MG63 (cell line): Measurements from ENCODE around the gene NTM. TPM values are rescaled to one million over a fixed set of nuclear protein-coding genes. Genes with fewer than 3 reads are reported as not detected.

ENCODE experiments used
- DNase-seq: peaks from one replicate; pipeline ENCODE4 v3.0.0-alpha.2; 2020
- H3K27me3 ChIP-seq: fragments of 250-450 bp; sonication (Bioruptor Pico); 2 replicates; pipeline ENCODE4 v1.5.1; 2020; ENCODE audit warnings: mild to moderate bottlenecking, moderate library complexity
- H3K36me3 ChIP-seq: fragments of 250-450 bp; sonication (Bioruptor Pico); 2 replicates; pipeline ENCODE4 v1.5.1; 2020; ENCODE audit warnings: mild to moderate bottlenecking, moderate library complexity
- H3K4me3 ChIP-seq: fragments of 250-450 bp; sonication (Bioruptor Pico); 2 replicates; pipeline ENCODE4 v1.5.1; 2020; ENCODE audit warnings: mild to moderate bottlenecking, moderate library complexity
- H3K9me3 ChIP-seq: fragments of 250-450 bp; sonication (Bioruptor Pico); 2 replicates; pipeline ENCODE4 v1.5.1; 2020; ENCODE audit warnings: mild to moderate bottlenecking, moderate library complexity
- total RNA-seq: library from RNA; depleted of rRNA; stranded (reverse); fragments of >200 nt; shearing (Covaris generic); gene quantifications from 2 replicates; pipeline ENCODE4 v1.2.3, GENCODE V29; 2014; ENCODE audit warnings: low replicate concordance

Gene NTM
- total RNA-seq, 1 experiment from 2014 or later = 4.0 TPM

DNA sequence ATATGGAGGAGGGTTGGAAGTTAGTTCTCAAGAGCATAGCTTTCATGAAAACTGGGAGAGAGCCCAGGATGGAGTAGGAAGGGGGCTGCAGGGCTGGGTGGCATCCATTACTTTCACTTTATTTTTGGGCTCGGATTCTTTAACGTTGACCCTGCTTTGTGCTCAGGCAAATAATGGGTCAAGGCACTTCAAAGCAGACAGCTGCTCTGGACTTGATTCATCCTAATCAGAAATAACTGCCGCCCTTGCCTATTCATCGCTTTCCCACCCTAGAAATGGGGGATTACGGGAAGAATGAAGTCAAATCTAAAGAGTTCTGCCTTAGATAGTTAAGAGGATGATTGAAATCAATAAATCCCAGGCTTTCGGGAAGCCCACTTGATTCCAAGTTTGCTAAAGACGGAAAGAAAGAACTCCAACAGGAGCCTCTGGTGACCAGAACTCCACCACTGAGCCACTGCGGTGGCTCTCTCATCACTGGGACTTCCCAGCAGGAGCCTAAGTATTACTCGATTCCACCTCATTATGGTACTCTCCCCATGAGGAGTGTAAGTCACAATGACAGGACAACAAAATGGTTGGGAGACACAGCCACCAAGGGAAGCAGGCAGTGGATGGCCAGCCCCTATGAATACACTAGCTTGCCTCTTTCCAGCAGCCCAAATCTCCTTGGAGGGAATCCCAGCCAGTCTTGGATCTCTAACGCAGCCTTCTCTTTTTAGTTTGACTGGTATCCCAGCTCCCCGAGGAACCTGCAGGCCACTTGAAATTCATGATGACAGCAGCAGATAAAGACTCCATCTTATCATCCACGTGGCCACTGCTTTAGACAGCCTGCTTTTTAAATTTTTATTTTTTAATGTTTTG, 815.5 kb downstream of the NTM start:
- no peaks in the 10 kb centered on the region for H3K36me3 ChIP-seq
- no peaks in the 10 kb centered on the region for H3K9me3 ChIP-seq
- DNase-seq = no peak
- H3K4me3 ChIP-seq = no peak overlapping the region
- no peaks in the 10 kb centered on the region for H3K27me3 ChIP-seq

- H3K27me3 ChIP-seq = no peaks in the 10 kb centered on the region
- H3K9me3 ChIP-seq = no peaks in the 10 kb centered on the region
- no peak overlapping the region for H3K4me3 ChIP-seq
- no peak for DNase-seq
- H3K36me3 ChIP-seq = no peaks in the 10 kb centered on the region
Measured at GRCh38 chr11:132186699-132187098, 816.3 kb downstream of the NTM start.

DNA sequence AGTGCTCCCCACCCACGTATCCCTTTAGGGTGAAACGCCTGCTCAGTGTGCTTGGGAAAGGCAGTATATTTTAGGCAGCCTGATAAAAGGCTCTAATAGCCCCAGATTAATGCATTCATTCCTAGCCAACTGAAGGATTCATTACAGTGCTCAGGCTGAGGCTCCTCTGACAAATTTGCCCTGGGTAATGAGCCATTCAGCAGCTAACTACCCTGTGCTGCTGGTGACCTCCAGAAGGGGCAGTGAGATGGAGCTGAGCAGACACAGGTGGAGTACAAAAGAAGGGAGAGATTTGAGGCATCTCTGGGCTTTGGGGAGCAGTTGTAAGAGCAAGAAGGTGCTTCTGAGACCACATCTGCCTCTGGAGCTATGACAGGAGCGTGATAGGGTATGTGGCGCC, 817.0 kb downstream of the NTM start:
- Histone ChIP-seq H3K4me3 (no peak overlapping the region), H3K27me3 (no peaks in the 10 kb centered on the region), H3K9me3 (no peaks in the 10 kb centered on the region), H3K36me3 (no peaks in the 10 kb centered on the region)
- DNase-seq = no peak

DNA sequence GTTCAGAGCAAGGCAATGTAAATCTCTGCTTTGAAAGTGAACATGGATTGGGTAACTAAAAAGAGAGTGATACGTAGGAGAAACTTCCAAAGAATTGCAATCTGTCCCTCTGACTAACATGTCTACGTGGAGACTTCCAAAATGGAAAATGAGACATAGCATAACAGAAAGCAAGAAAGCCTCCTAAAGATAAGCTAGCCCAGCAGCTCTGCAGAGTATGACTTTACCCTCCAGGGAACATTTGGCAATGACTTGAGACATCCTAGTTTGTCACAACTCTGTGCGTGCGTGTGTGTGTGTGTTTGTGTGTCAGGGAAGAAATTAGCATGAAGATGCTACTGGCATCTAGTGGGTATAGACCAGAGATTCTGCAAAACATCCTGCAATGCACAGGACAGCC, 817.4 kb downstream of the NTM start:
- no peaks in the 10 kb centered on the region for H3K36me3 ChIP-seq
- H3K27me3 ChIP-seq = no peaks in the 10 kb centered on the region
- no peaks in the 10 kb centered on the region for H3K9me3 ChIP-seq
- DNase-seq = no peak
- no peak overlapping the region for H3K4me3 ChIP-seq

- Histone ChIP-seq H3K4me3 (no peak overlapping the region), H3K36me3 (no peaks in the 10 kb centered on the region), H3K27me3 (no peaks in the 10 kb centered on the region), H3K9me3 (no peaks in the 10 kb centered on the region)
- DNase-seq = no peak
Measured at GRCh38 chr11:132196928-132197327, 826.5 kb downstream of the NTM start.

DNA sequence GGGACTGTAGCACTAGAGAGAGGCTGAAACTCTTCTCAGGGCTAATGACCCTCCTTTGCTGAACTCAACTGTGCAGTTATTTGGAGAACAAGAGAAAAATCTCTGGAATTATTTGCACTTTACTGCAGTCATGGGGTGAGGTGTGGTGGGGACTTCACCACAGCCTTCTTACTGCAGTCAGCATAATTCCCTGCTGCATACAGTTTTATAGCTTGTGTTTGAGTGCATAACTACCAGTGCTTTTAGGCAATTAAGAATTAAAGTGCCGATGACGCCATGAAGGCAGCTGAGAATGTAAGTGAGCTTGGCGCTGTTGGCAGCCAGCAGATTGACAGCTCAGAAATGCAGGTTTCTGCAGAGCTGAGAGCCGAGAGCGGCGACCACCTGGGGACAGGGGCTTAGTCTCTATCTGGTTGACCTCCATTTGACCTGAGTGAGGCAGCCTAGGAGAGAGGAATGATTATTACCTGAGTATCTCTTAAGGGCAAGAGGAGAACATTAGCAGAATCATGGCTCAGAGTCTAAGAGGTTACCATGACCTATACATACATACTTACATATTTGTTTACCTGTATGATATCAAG, 830.0 kb downstream of the NTM start:
- Histone ChIP-seq H3K9me3 (no peaks in the 10 kb centered on the region), H3K27me3 (no peaks in the 10 kb centered on the region), H3K4me3 (no peak overlapping the region), H3K36me3 (no peaks in the 10 kb centered on the region)
- no peak for DNase-seq

GRCh38 chr11:132202621-132203020, 832.2 kb downstream of the NTM start:
- DNase-seq = no peak
- Histone ChIP-seq H3K9me3 (no peaks in the 10 kb centered on the region), H3K4me3 (no peak overlapping the region), H3K36me3 (no peaks in the 10 kb centered on the region), H3K27me3 (no peaks in the 10 kb centered on the region)

GRCh38 chr11:132205006-132205405, 834.6 kb downstream of the NTM start:
- H3K36me3 ChIP-seq = no peaks in the 10 kb centered on the region
- H3K9me3 ChIP-seq = no peaks in the 10 kb centered on the region
- no peak overlapping the region for H3K4me3 ChIP-seq
- no peak for DNase-seq
- H3K27me3 ChIP-seq = no peaks in the 10 kb centered on the region

GRCh38 chr11:132205496-132205895, 835.1 kb downstream of the NTM start:
- Histone ChIP-seq H3K36me3 (no peaks in the 10 kb centered on the region), H3K27me3 (no peaks in the 10 kb centered on the region), H3K9me3 (no peaks in the 10 kb centered on the region), H3K4me3 (no peak overlapping the region)
- no peak for DNase-seq

DNA sequence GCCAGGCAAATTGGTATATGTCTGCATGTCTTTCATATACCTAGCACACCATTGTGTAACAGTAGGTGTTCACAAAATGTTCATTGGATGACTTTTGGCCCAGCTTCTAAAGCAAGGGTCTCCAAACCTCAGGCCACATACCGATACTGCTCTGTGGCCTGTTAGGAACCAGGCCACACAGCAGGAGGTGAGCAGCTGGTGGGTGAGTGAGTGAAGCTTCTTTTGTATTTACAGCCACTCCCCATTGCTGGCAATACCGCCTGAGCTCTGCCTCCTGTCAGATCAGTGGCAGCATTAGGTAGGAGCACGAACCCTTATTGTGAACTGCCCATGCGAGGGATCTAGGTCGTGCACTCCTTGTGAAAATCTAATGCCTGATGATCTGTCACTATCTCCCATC, 836.6 kb downstream of the NTM start:
- DNase-seq = peak; percentile 5
- no peaks in the 10 kb centered on the region for H3K36me3 ChIP-seq
- H3K4me3 ChIP-seq = no peak overlapping the region
- H3K27me3 ChIP-seq = no peaks in the 10 kb centered on the region
- H3K9me3 ChIP-seq = no peaks in the 10 kb centered on the region

DNA sequence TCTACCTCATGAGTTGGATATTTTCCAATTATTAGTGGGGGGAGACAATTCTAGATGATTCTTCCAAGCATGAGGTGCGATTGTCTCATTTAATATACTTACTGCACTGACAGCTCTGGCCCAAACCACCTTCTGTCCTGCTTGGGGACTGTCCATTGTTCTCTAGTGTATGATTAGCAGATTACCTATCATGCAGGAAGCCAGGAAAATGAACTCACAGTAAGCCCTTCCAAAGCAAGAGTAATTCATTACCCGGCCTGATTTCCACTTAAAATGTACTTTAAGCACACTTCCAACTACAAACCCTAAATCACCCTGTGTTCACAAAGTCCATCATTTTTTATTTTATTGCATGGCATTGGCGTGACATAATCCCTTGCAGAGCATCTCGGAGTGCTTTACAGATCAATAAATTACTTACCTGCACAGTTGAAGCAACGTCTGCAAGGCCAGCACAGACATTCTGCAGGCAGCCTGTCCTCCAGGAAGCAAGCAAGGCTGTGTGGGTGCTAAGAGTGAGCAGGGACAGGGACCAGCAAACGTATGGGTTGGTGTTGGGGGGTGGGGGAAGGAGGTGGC, 838.2 kb downstream of the NTM start:
- H3K27me3 ChIP-seq = no peaks in the 10 kb centered on the region
- DNase-seq = no peak
- no peaks in the 10 kb centered on the region for H3K9me3 ChIP-seq
- H3K4me3 ChIP-seq = no peak overlapping the region
- H3K36me3 ChIP-seq = no peaks in the 10 kb centered on the region

DNA sequence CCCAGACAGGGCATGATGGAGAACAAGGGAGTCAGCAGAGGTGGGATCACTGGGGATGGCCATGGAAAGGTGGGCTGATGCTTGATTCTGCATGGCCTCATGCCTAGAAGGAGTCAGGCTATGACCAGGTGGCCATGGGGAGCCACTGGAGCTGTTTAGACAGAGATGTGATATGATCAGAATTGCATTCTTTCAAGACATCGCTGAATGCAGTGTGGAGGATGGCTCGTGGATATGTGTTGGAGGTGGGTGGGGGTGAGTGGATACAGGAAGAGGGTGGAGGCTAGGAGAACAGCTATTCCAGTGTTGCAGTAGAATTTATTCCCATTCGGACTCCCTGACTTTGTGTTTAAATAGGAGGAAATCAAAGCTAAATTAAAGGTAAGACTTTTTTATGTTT, 841.1 kb downstream of the NTM start:
- Histone ChIP-seq H3K36me3 (no peaks in the 10 kb centered on the region), H3K27me3 (no peaks in the 10 kb centered on the region), H3K4me3 (no peak overlapping the region), H3K9me3 (no peaks in the 10 kb centered on the region)
- DNase-seq = no peak

DNA sequence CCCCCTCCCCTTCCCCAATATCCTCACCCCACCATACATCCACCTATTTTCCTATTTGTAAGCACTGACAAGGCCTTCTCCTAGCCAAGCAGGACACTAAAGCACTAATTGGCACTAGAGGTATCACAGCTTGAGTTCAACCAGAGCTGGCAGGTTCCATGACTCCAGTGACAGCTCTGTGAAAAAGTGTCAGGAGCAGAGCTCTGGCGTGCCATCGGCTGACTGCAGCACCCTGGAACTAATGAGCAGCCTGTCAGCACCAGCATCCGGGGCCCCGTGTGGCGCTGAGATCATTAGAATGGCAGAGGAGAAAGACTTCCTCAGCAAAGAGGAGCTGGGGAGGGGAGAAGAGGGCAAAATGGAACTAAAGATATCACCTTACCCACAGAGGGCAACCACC, 847.4 kb downstream of the NTM start:
- no peaks in the 10 kb centered on the region for H3K27me3 ChIP-seq
- H3K36me3 ChIP-seq = no peaks in the 10 kb centered on the region
- no peaks in the 10 kb centered on the region for H3K9me3 ChIP-seq
- no peak for DNase-seq
- H3K4me3 ChIP-seq = no peak overlapping the region

DNA sequence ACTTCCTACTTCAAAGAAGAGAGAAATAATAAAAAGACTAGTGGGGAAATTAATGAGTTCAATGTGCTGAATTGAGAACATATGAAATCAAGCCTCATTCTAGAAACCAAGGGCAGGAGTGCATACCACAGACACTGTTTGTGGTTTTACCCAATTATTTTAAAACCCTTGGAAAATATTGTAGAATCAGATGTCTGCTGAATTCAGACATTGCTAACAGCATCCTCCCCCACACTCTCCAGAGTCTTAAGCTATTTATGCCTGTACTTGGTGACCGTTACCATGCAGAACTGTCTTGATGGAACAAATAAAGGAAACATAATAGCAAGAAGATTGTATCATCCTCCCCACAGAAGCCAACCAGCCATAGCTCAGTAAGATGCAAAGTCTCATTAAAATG, 850.1 kb downstream of the NTM start:
- H3K9me3 ChIP-seq = no peaks in the 10 kb centered on the region
- no peaks in the 10 kb centered on the region for H3K36me3 ChIP-seq
- no peak for DNase-seq
- no peaks in the 10 kb centered on the region for H3K27me3 ChIP-seq
- H3K4me3 ChIP-seq = no peak overlapping the region

DNA sequence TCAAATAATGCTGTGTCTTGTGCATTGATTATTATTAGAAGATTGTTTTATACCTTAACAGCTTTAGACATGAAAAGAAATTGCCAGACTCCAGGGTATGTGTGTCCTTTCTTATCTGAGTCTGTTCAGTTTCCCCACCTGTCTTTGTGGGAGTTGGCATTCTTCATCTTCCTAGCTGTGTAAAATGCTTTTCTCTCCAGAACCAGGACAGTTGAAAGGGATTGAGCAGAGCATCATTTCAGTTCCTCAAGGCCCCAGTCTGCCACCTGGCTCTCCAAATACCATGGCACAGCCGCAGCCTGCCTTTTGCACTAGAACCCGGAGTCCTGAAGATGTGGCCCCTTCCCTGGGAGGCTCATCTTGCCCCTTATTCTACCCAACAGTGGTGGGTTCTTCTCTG, 851.9 kb downstream of the NTM start:
- Histone ChIP-seq H3K4me3 (no peak overlapping the region), H3K27me3 (no peaks in the 10 kb centered on the region), H3K36me3 (no peaks in the 10 kb centered on the region), H3K9me3 (no peaks in the 10 kb centered on the region)
- DNase-seq = no peak

GRCh38 chr11:132226522-132226921, 856.1 kb downstream of the NTM start:
- Histone ChIP-seq H3K9me3 (no peaks in the 10 kb centered on the region), H3K4me3 (no peak overlapping the region), H3K27me3 (no peaks in the 10 kb centered on the region), H3K36me3 (no peaks in the 10 kb centered on the region)
- DNase-seq = no peak

- H3K36me3 ChIP-seq = no peaks in the 10 kb centered on the region
- no peaks in the 10 kb centered on the region for H3K27me3 ChIP-seq
- H3K9me3 ChIP-seq = no peaks in the 10 kb centered on the region
- no peak for DNase-seq
- no peak overlapping the region for H3K4me3 ChIP-seq
Measured at GRCh38 chr11:132228746-132229325, 858.4 kb downstream of the NTM start.
